Activated CD8-positive, alpha-beta T cell treated with anti-CD3 and anti-CD28 coated beads, Interleukin-2, amount 10 ng/mL, durations not matched to agents 7 days and 5 days (primary cell): ENCODE data around the gene KNDC1. TPM values are rescaled to one million over a fixed set of nuclear protein-coding genes. Genes with fewer than 3 reads are reported as not detected.
"Not testable (repeated sequence)": the region's sequence is repeated elsewhere in the genome, so short reads cannot be mapped to it uniquely, and the experiment has no call there.

Source experiments
- ATAC-seq: fragments of 150-1000 bp; cut with Tn5 transposase; one replicate; pipeline ENCODE4 v1.10.0; 2021; ENCODE audit warnings: moderate library complexity
- CTCF ChIA-PET: fragments of 350-600 bp; sonication (Branson Sonifier 250); formaldehyde crosslinking; loops from one replicate; lab custom pipeline; 2021; ENCODE audit warnings: antibody characterized with exemption; lab: Charles Lee
- POLR2A ChIA-PET: fragments of 350-600 bp; sonication (Branson Sonifier 250); formaldehyde crosslinking; loops from one replicate; lab custom pipeline; 2021; ENCODE audit warnings: antibody characterized with exemption; lab: Charles Lee
- DNase-seq: peaks from one replicate; pipeline ENCODE4 v3.0.0-alpha.2; 2020
- H3K27ac Mint-ChIP-seq: one replicate; pipeline ENCODE4 v1.8.0; 2021; ENCODE audit warnings: mild to moderate bottlenecking, mixed read lengths
- H3K27me3 Mint-ChIP-seq: one replicate; pipeline ENCODE4 v1.8.0; 2021; ENCODE audit warnings: low read depth, mixed read lengths
- H3K36me3 Mint-ChIP-seq: one replicate; pipeline ENCODE4 v1.8.0; 2021; ENCODE audit warnings: low read depth, mixed read lengths
- H3K4me1 Mint-ChIP-seq: one replicate; pipeline ENCODE4 v1.8.0; 2021; ENCODE audit warnings: low read depth, mixed read lengths
- H3K4me3 Mint-ChIP-seq: one replicate; pipeline ENCODE4 v1.8.0; 2021; ENCODE audit warnings: mild to moderate bottlenecking, mixed read lengths
- H3K9me3 Mint-ChIP-seq: one replicate; pipeline ENCODE4 v1.8.0; 2022; ENCODE audit warnings: mixed read lengths; ENCODE audit not compliant: insufficient read depth
- total RNA-seq, 2 experiments: library from RNA; stranded (reverse); gene quantifications; one replicate each; pipeline ENCODE4 v1.2.3, GENCODE V29; 2021

KNDC1 gene
- total RNA-seq, 2 experiments from 2014 or later, result 0.21 to 0.32 TPM

- H3K27me3 Mint-ChIP-seq, DNase-seq, POLR2A ChIA-PET, H3K36me3 Mint-ChIP-seq, H3K4me3 Mint-ChIP-seq, H3K27ac Mint-ChIP-seq, H3K4me1 Mint-ChIP-seq, ATAC-seq, H3K9me3 Mint-ChIP-seq, CTCF ChIA-PET: not testable (repeated sequence)
These were observed 22.4 kb upstream of the KNDC1 start for GRCh38 chr10:133137486-133138145.

DNA sequence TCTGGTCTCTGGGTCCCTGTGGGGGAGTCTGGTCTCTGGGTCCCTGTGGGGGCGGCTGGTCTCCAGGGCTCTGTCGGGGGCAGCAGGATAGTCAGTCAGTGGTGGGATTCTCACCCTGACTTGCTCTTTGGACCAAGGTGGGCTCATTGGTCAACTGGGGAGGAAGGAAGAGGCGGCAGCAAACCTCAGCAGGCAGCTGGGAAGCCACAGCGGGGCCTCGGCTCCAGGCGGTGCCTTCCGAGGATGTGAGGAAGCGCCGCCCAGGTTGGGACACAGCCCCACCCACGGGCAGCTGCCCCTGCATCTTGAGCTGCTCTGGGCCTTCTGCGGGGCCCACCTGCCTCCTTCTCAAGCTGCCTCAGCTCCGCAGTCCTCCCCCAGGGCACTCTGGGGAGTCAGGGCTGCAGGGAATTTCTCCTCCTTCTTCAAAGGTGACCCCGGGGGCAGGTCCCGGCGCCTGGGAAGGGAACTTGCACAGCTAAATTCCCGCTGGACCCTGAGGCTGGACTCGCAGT is 20.4 kb upstream of the KNDC1 start:
- no peaks in the 10 kb centered on the region for H3K36me3 Mint-ChIP-seq
- ATAC-seq (no peak), DNase-seq (no peak)
- ChIA-PET CTCF (no interaction called here), POLR2A (no interaction called here)
- no peak overlapping the region for H3K4me3 Mint-ChIP-seq
- H3K27ac Mint-ChIP-seq, result no peak overlapping the region
- peaks cover 11% of the 10 kb centered on the region for H3K4me1 Mint-ChIP-seq
- no peaks in the 10 kb centered on the region for H3K9me3 Mint-ChIP-seq
- H3K27me3 Mint-ChIP-seq, result no peaks in the 10 kb centered on the region

DNA sequence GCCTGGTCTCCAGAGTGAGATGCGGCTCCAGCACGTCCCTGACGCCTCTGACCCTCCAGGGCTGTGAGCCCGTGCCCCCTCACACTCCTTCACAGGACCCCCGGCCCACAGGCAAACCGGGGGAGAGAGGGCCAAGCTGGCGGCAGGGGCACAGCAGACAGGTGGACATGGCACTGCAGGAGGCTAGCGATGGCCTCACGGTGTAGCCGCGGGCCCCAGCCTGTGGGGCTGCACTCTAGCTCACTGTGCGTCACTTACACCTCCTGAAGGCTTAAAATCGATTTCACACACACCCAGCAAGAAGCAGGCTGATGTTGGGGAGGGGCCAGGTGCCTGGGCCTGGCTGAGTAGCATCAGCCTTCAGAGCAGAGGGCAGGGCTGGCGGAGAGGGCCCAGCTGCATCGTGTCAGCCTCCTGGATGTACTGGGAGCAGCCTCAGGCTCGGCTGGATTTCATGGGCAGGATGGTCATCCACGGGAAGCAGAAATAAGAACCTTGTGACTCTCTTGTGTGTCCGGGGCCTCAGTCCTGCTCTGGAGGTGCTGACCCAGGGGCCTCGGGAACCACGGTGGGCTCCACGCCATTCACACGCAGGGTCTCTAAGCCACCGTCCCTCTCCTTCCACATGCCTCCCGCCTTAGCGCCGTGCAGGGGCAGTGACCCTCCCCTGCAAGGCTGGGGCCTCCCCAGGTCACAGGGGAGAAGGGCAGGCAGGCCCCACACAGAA is 19.4 kb upstream of the KNDC1 start:
- CTCF ChIA-PET, result no interaction called here
- H3K27me3 Mint-ChIP-seq, result peaks cover 5% of the 10 kb centered on the region
- H3K27ac Mint-ChIP-seq, result no peak overlapping the region
- H3K4me3 Mint-ChIP-seq, result no peak overlapping the region
- H3K4me1 Mint-ChIP-seq, result peaks cover 11% of the 10 kb centered on the region
- DNase-seq (no peak), ATAC-seq (no peak)
- no peaks in the 10 kb centered on the region for H3K9me3 Mint-ChIP-seq
- H3K36me3 Mint-ChIP-seq, result no peaks in the 10 kb centered on the region
- POLR2A ChIA-PET, result no interaction called here

DNA sequence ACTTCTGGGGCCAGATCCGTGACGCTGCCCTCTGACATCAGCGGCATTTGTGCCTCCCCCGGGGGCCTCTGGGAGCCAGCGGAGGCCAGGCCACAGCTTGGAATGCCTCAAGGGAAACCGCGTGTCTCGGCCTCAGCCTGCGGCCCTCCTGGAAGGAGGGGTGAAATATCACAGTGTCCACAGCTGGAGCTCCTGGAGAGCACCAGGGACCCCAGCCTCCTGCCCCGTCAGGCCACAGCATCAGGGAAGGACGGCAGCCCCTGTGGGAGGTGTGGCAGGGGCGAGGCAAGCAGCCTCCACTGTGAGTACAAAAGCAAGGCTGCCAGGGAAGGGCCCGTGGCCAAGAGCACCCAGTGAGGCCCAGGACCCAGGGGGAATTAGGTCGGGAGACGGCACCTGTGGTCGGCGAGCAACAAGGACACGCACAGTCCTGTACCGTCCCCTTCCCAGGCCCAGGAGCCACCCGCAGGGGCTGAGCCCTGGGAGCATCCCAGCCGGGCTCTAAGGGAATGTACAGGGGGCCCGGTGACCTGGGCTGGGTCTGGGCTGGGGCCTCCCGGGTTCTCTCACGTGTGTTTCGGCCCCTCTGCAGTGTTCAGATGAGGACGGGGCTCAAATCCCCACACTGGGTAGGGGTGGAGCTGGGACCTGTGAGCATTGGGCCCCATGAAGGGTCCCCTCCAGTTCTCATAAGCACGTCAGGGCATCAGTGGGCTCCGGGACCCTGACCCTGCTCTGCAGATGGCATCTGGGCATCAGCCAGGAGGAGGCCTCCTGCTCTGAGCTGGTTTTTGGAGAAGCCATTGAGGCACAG is 18.7 kb upstream of the KNDC1 start:
- Mint-ChIP-seq H3K4me1 (peaks cover 11% of the 10 kb centered on the region), H3K27ac (no peak overlapping the region), H3K9me3 (no peaks in the 10 kb centered on the region), H3K27me3 (peaks cover 7% of the 10 kb centered on the region), H3K36me3 (no peaks in the 10 kb centered on the region), H3K4me3 (no peak overlapping the region)
- no peak for ATAC-seq
- ChIA-PET POLR2A (no interaction called here), CTCF (no interaction called here)
- DNase-seq, result no peak

DNA sequence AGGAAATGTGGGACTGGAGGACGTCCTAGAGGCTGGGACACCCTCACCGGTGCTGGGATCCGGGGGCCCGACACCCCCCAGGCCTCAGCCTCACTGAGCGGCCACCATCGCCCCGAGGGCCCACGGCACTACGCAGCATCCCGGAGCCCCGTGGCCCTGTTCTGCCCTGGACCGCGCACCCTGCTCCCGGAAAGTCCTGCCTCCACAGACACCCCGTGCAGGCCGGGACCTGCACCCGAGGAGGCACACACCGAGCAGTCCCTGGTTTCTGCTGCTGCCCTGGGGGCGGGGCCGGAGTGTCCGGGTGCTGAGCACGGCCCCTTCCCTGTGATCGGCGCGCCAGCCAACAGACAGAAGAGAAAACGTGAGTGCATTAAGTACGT is 18.1 kb upstream of the KNDC1 start:
- DNase-seq (no peak), ATAC-seq (no peak)
- ChIA-PET POLR2A (no interaction called here), CTCF (no interaction called here)
- H3K27ac Mint-ChIP-seq, result no peak overlapping the region
- peaks cover 11% of the 10 kb centered on the region for H3K4me1 Mint-ChIP-seq
- peaks cover 12% of the 10 kb centered on the region for H3K27me3 Mint-ChIP-seq
- no peaks in the 10 kb centered on the region for H3K9me3 Mint-ChIP-seq
- no peaks in the 10 kb centered on the region for H3K36me3 Mint-ChIP-seq
- no peak overlapping the region for H3K4me3 Mint-ChIP-seq

GRCh38 chr10:133142523-133143199 is 17.4 kb upstream of the KNDC1 start:
- ChIA-PET CTCF (interaction anchor here (1.0 to 1.6 kb wide), 3 partner anchors 116 to 165 kb away, joined by 3 to 6 read pairs (median 6); no protein-coding TSS in a partner anchor), POLR2A (interaction anchor here (0.7 kb wide), 1 partner anchor 133 kb away, joined by 3 read pairs; no protein-coding TSS in a partner anchor)
- H3K9me3 Mint-ChIP-seq, result no peaks in the 10 kb centered on the region
- ATAC-seq, result no peak
- no peak overlapping the region for H3K27ac Mint-ChIP-seq
- peaks cover 4% of the 10 kb centered on the region for H3K36me3 Mint-ChIP-seq
- peaks cover 11% of the 10 kb centered on the region for H3K4me1 Mint-ChIP-seq
- H3K27me3 Mint-ChIP-seq, result peaks cover 18% of the 10 kb centered on the region
- DNase-seq, result no peak
- no peak overlapping the region for H3K4me3 Mint-ChIP-seq

- Mint-ChIP-seq H3K27me3 (peaks cover 23% of the 10 kb centered on the region), H3K27ac (no peak overlapping the region), H3K36me3 (peaks cover 4% of the 10 kb centered on the region), H3K9me3 (no peaks in the 10 kb centered on the region), H3K4me3 (no peak overlapping the region), H3K4me1 (peaks cover 11% of the 10 kb centered on the region)
- ATAC-seq, result no peak
- DNase-seq, result no peak
- POLR2A ChIA-PET, result interaction anchor here (0.7 kb wide), 1 partner anchor 132 kb away, joined by 3 read pairs; no protein-coding TSS in a partner anchor
- CTCF ChIA-PET, result interaction anchor here (0.6 to 1.6 kb wide), 7 partner anchors 15 to 186 kb away, joined by 3 to 6 read pairs (median 3); no protein-coding TSS in a partner anchor
These were observed 16.9 kb upstream of the KNDC1 start for GRCh38 chr10:133143200-133143533.

- no peak overlapping the region for H3K27ac Mint-ChIP-seq
- no peak for ATAC-seq
- H3K27me3 Mint-ChIP-seq, result peaks cover 26% of the 10 kb centered on the region
- H3K4me3 Mint-ChIP-seq, result no peak overlapping the region
- no peaks in the 10 kb centered on the region for H3K9me3 Mint-ChIP-seq
- peaks cover 11% of the 10 kb centered on the region for H3K4me1 Mint-ChIP-seq
- ChIA-PET POLR2A (interaction anchor here (0.7 kb wide), 1 partner anchor 132 kb away, joined by 3 read pairs; no protein-coding TSS in a partner anchor), CTCF (interaction anchor here (0.6 to 1.6 kb wide), 7 partner anchors 15 to 186 kb away, joined by 3 to 6 read pairs (median 3); no protein-coding TSS in a partner anchor)
- peaks cover 4% of the 10 kb centered on the region for H3K36me3 Mint-ChIP-seq
- DNase-seq, result no peak
These were observed 16.5 kb upstream of the KNDC1 start for GRCh38 chr10:133143546-133143945.

- Mint-ChIP-seq H3K27me3 (peaks cover 36% of the 10 kb centered on the region), H3K9me3 (no peaks in the 10 kb centered on the region), H3K4me3 (no peak overlapping the region), H3K27ac (no peak overlapping the region), H3K4me1 (peaks cover 8% of the 10 kb centered on the region), H3K36me3 (peaks cover 4% of the 10 kb centered on the region)
- DNase-seq (no peak), ATAC-seq (no peak)
- ChIA-PET CTCF (interaction anchor here (0.7 kb wide), 1 partner anchor 160 kb away, joined by 4 read pairs; no protein-coding TSS in a partner anchor), POLR2A (no interaction called here)
These were observed 15.2 kb upstream of the KNDC1 start for GRCh38 chr10:133144771-133145170.

DNA sequence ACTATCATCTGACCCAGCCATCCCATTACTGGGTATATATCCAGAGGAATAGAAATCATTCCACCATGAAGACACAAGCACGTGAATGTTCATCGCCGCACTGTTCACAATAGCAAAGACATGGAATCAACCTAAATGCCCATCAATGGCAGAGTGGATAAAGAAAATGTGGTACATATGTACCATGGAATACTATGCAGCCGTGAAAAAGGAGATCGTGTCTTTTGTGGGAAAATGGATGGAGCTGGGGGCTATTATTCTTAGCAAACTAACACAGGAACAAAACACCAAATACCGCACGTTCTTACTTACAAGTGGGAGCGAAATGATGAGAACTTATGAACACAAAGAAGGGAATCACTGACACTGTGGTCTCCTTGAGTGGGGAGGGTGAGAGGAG is 9.8 kb upstream of the KNDC1 start:
- CTCF ChIA-PET, result no interaction called here
- Mint-ChIP-seq H3K9me3 (no peaks in the 10 kb centered on the region), H3K4me3 (no peak overlapping the region)

DNA sequence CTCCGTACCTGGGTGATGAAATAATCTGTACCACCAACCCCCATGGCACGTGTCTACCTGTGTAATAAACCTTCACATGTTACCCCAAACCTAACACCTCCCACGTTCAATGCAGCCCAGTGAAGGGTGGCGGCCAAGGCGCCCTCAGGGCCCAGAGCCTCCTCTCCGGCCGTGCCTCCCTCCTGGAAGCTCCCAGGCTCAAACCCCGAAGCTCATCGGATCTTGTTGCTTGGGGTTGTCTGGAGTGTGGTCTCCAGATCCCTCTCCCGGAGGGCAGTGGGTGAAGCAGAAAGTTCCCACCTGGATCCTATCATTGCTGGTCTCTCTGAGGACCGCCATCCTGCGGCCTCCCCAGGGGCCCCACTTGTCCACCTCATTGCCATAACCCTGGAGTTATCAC is 9.4 kb upstream of the KNDC1 start:
- ChIA-PET POLR2A (no interaction called here), CTCF (no interaction called here)
- ATAC-seq, result no peak
- H3K36me3 Mint-ChIP-seq, result peaks cover 4% of the 10 kb centered on the region
- H3K4me3 Mint-ChIP-seq, result no peak overlapping the region
- H3K27me3 Mint-ChIP-seq, result peaks cover 36% of the 10 kb centered on the region
- no peaks in the 10 kb centered on the region for H3K9me3 Mint-ChIP-seq
- DNase-seq, result no peak
- H3K4me1 Mint-ChIP-seq, result no peaks in the 10 kb centered on the region
- H3K27ac Mint-ChIP-seq, result no peak overlapping the region

More for the DNA sequence above, 9.8 kb upstream of the KNDC1 start:
- H3K27ac Mint-ChIP-seq, result no peak overlapping the region
- ATAC-seq (no peak), DNase-seq (no peak)
- H3K36me3 Mint-ChIP-seq, result peaks cover 4% of the 10 kb centered on the region
- H3K4me1 Mint-ChIP-seq, result no peaks in the 10 kb centered on the region
- POLR2A ChIA-PET, result no interaction called here
- H3K27me3 Mint-ChIP-seq, result peaks cover 39% of the 10 kb centered on the region
